ENCODE measurements around the gene ANKRD55. TPM values are rescaled to one million over a fixed set of nuclear protein-coding genes. Genes with fewer than 3 reads are reported as not detected.
"Not testable (repeated sequence)": the region's sequence is repeated elsewhere in the genome, so short reads cannot be mapped to it uniquely, and the experiment has no call there.

The ANKRD55 gene
- total and polyA plus RNA-seq, 2 donors (not counting 3 experiments of a cell fraction or from before 2014, with no cell fraction given), result 1.4 to 2.1 TPM

GRCh38 chr5:56250011-56250410, 16.9 kb upstream of the ANKRD55 start:
- dilution Hi-C loops (cut with MboI; ENCODE audit: extremely low pct_ligation_motif_present, low sequenced_read_pairs), result no loop called here

GRCh38 chr5:56249085-56249484, 16.0 kb upstream of the ANKRD55 start:
- FAIRE-seq; H3K9me1 ChIP-seq (replicated peaks; ENCODE audit: control insufficient read depth, extremely low read depth, insufficient read depth, low read length); H3K36me3 ChIP-seq (ENCODE audit: control insufficient read depth in 2 of 2, extremely low read depth in 1 of 2, insufficient read depth in 2 of 2, low read length in 2 of 2); BruUV-seq (replicated peaks); H3K9ac ChIP-seq (replicated peaks; ENCODE audit: extremely low read depth, insufficient read depth, low read length); POLR2A ChIA-PET; H3K27me3 ChIP-seq (ENCODE audit: control insufficient read depth in 2 of 2, insufficient read depth in 2 of 2, low read length in 2 of 2); H3K27ac ChIP-seq (ENCODE audit: insufficient read depth, low read depth, low read length); H3K79me2 ChIP-seq (ENCODE audit: control insufficient read depth, insufficient read depth, low read length); H3K4me3 ChIP-seq (replicated peaks in 1 of 3; ENCODE audit: insufficient read depth in 1 of 3, low read depth in 1 of 3, low read length in 3 of 3); intact Hi-C loops (cut with micrococcal nuclease); H2AFZ ChIP-seq (ENCODE audit: low read depth, low read length); DNase-seq (ENCODE audit: low read depth, low spot score); CTCF ChIA-PET; H3K4me1 ChIP-seq (ENCODE audit: control insufficient read depth, extremely low read depth, insufficient read depth, low read length); H3K9me3 ChIP-seq (replicated peaks; ENCODE audit: control insufficient read depth, insufficient read depth, low read length); dilution Hi-C loops (cut with MboI; ENCODE audit: extremely low pct_ligation_motif_present, low sequenced_read_pairs); H4K20me1 ChIP-seq (replicated peaks; ENCODE audit: control insufficient read depth, extremely low read depth, insufficient read depth, low read length); H3K4me2 ChIP-seq (ENCODE audit: insufficient read depth, low read length): not testable (repeated sequence)

More at GRCh38 chr5:56250011-56250410, 16.9 kb upstream of the ANKRD55 start:
- Histone ChIP-seq H3K9me1 (replicated peaks; ENCODE audit: control insufficient read depth, extremely low read depth, insufficient read depth, low read length) (no peaks in the 10 kb centered on the region), H4K20me1 (replicated peaks; ENCODE audit: control insufficient read depth, extremely low read depth, insufficient read depth, low read length) (no peaks in the 10 kb centered on the region), H3K4me2 (ENCODE audit: insufficient read depth, low read length) (no peak overlapping the region), H3K9me3 (replicated peaks; ENCODE audit: control insufficient read depth, insufficient read depth, low read length) (no peaks in the 10 kb centered on the region), H3K36me3 (ENCODE audit: control insufficient read depth in 2 of 2, extremely low read depth in 1 of 2, insufficient read depth in 2 of 2, low read length in 2 of 2) (no peaks in the 10 kb centered on the region), H3K4me1 (ENCODE audit: control insufficient read depth, extremely low read depth, insufficient read depth, low read length) (no peaks in the 10 kb centered on the region), H3K27ac (ENCODE audit: insufficient read depth, low read depth, low read length) (no peak overlapping the region), H3K79me2 (ENCODE audit: control insufficient read depth, insufficient read depth, low read length) (no peaks in the 10 kb centered on the region), H3K27me3 (ENCODE audit: control insufficient read depth in 2 of 2, insufficient read depth in 2 of 2, low read length in 2 of 2) (no peaks in the 10 kb centered on the region), H2AFZ (ENCODE audit: low read depth, low read length) (no peak overlapping the region), H3K4me3 (replicated peaks in 1 of 3; ENCODE audit: insufficient read depth in 1 of 3, low read depth in 1 of 3, low read length in 3 of 3) (no peak overlapping the region), H3K9ac (replicated peaks; ENCODE audit: extremely low read depth, insufficient read depth, low read length) (no peak overlapping the region)
- POLR2A ChIA-PET, result no interaction called here
- TF ChIP-seq JUN (IDR thresholded peaks at IDR 0.05; ENCODE audit: borderline replicate concordance, insufficient read depth, insufficient read length, low read depth) (no peak), MYC (IDR thresholded peaks at IDR 0.05; ENCODE audit: low read depth, low read length) (no peak), GATA2 (IDR thresholded peaks at IDR 0.05; ENCODE audit: insufficient read depth, insufficient read length, low read depth, low read length) (no peak), POLR2A (IDR thresholded peaks at IDR 0.05; ENCODE audit: low read depth, low read length) (no peak), MAX (IDR thresholded peaks at IDR 0.05; ENCODE audit: insufficient read depth, insufficient read length) (no peak), EZH2 (IDR thresholded peaks at IDR 0.05; ENCODE audit: borderline replicate concordance, low read depth, low read length, severe bottlenecking) (no peak), POLR2AphosphoS5 (IDR thresholded peaks at IDR 0.05; ENCODE audit: insufficient read depth, low read depth, low read length) (no peak), FOS (IDR thresholded peaks at IDR 0.05; ENCODE audit: borderline replicate concordance, insufficient read depth, low read length) (no peak), CTCF (IDR thresholded peaks at IDR 0.05; ENCODE audit: extremely low read depth in 1 of 2, insufficient read depth in 1 of 2, low read depth in 1 of 2, low read length in 2 of 2) (no peak)
- CTCF ChIA-PET, result no interaction called here
- intact Hi-C loops (cut with micrococcal nuclease), result no loop called here
- DNase-seq (ENCODE audit: low read depth, low spot score), result no peak
- no TSS peak for BruUV-seq (replicated peaks)
- no peak for FAIRE-seq

All from endothelial cell of umbilical vein (primary cell).